Measurements from ENCODE around the gene APBA1.

APBA1 gene

GRCh38 chr9:69674716-69675438 is 2.7 kb upstream of the APBA1 start:
- TF ChIP-seq CTCF (IDR thresholded peaks at IDR 0.05; ENCODE audit: insufficient read depth, low read length): no peak
- TF ChIP-seq POLR2AphosphoS5 (IDR thresholded peaks at IDR 0.05; ENCODE audit: low read depth): no peak
- TF ChIP-seq REST (IDR thresholded peaks at IDR 0.05; ENCODE audit: insufficient replicate concordance, low read depth): no peak
- no peak for TF ChIP-seq GABPA (IDR thresholded peaks at IDR 0.05; ENCODE audit: low read depth)
- no peak for TF ChIP-seq SPI1 (IDR thresholded peaks at IDR 0.05; ENCODE audit: borderline replicate concordance, low read depth)
- no peak for DNase-seq (ENCODE audit: low read depth in 1 of 2, low spot score in 1 of 2)
- Histone ChIP-seq H3K27ac (replicated peaks) (no peak overlapping the region), H3K4me3 (replicated peaks; ENCODE audit: insufficient read depth, low read length) (no peak overlapping the region), H3K27me3 (ENCODE audit: insufficient read depth, poor library complexity, severe bottlenecking) (peaks cover 14% of the 10 kb centered on the region)

- H3K4me3 ChIP-seq (replicated peaks; ENCODE audit: insufficient read depth, low read length): no peak overlapping the region
- no peak overlapping the region for H3K27ac ChIP-seq (replicated peaks)
- DNase-seq (ENCODE audit: low read depth in 1 of 2, low spot score in 1 of 2): no peak
- no peak for TF ChIP-seq CTCF (IDR thresholded peaks at IDR 0.05; ENCODE audit: insufficient read depth, low read length)
- TF ChIP-seq POLR2AphosphoS5 (IDR thresholded peaks at IDR 0.05; ENCODE audit: low read depth): no peak
- TF ChIP-seq SPI1 (IDR thresholded peaks at IDR 0.05; ENCODE audit: borderline replicate concordance, low read depth): no peak
- no peak for TF ChIP-seq GABPA (IDR thresholded peaks at IDR 0.05; ENCODE audit: low read depth)
- no peak for TF ChIP-seq REST (IDR thresholded peaks at IDR 0.05; ENCODE audit: insufficient replicate concordance, low read depth)
- peaks cover 18% of the 10 kb centered on the region for H3K27me3 ChIP-seq (ENCODE audit: insufficient read depth, poor library complexity, severe bottlenecking)
Observed at GRCh38 chr9:69674112-69674685, 2.0 kb upstream of the APBA1 start.

GRCh38 chr9:69673311-69673640 is 1.1 kb upstream of the APBA1 start:
- H3K4me3 ChIP-seq (replicated peaks; ENCODE audit: insufficient read depth, low read length): no peak overlapping the region

More at GRCh38 chr9:69673311-69673640, 1.1 kb upstream of the APBA1 start:
- H3K27ac ChIP-seq (replicated peaks): no peak overlapping the region
- no peak for DNase-seq (ENCODE audit: low read depth in 1 of 2, low spot score in 1 of 2)
- peaks cover 18% of the 10 kb centered on the region for H3K27me3 ChIP-seq (ENCODE audit: insufficient read depth, poor library complexity, severe bottlenecking)
- TF ChIP-seq REST (IDR thresholded peaks at IDR 0.05; ENCODE audit: insufficient replicate concordance, low read depth) (no peak), POLR2AphosphoS5 (IDR thresholded peaks at IDR 0.05; ENCODE audit: low read depth) (no peak), SPI1 (IDR thresholded peaks at IDR 0.05; ENCODE audit: borderline replicate concordance, low read depth) (no peak), CTCF (IDR thresholded peaks at IDR 0.05; ENCODE audit: insufficient read depth, low read length) (no peak), GABPA (IDR thresholded peaks at IDR 0.05; ENCODE audit: low read depth) (no peak)
